Fibroblast of villous mesenchyme (primary cell): Measurements from ENCODE around the gene SLC9B2. TPM values are rescaled to one million over a fixed set of nuclear protein-coding genes. Genes with fewer than 3 reads are reported as not detected.

Source experiments
- DNase-seq: peaks from one replicate; pipeline ENCODE4 v3.0.0-alpha.2; 2010; ENCODE audit warnings: low read depth
- H3K4me3 ChIP-seq: 2 replicates; pipeline ENCODE4 v1.5.1; 2011; ENCODE audit warnings: low read depth, mild to moderate bottlenecking, low read length
- total RNA-seq: library from RNA; depleted of rRNA; stranded (reverse); fragments of >200 nt; gene quantifications from 2 replicates; pipeline ENCODE4 v1.2.3, GENCODE V29; 2012
- TF ChIP-seq, protein P1 (sequence below): IDR thresholded peaks from 2 replicates; pipeline ENCODE4 v1.5.1; 2012; ENCODE audit warnings: low read depth, mild to moderate bottlenecking, low read length; ENCODE audit not compliant: insufficient read depth

SLC9B2 gene
- total RNA-seq, 1 donor: 20.7 TPM

- no peak overlapping the region for H3K4me3 ChIP-seq
- DNase-seq: no peak
- TF ChIP-seq, protein P1, sequence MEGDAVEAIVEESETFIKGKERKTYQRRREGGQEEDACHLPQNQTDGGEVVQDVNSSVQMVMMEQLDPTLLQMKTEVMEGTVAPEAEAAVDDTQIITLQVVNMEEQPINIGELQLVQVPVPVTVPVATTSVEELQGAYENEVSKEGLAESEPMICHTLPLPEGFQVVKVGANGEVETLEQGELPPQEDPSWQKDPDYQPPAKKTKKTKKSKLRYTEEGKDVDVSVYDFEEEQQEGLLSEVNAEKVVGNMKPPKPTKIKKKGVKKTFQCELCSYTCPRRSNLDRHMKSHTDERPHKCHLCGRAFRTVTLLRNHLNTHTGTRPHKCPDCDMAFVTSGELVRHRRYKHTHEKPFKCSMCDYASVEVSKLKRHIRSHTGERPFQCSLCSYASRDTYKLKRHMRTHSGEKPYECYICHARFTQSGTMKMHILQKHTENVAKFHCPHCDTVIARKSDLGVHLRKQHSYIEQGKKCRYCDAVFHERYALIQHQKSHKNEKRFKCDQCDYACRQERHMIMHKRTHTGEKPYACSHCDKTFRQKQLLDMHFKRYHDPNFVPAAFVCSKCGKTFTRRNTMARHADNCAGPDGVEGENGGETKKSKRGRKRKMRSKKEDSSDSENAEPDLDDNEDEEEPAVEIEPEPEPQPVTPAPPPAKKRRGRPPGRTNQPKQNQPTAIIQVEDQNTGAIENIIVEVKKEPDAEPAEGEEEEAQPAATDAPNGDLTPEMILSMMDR: no peak
These were observed 20.6 kb upstream of the SLC9B2 start for GRCh38 chr4:103097112-103097511.

DNA sequence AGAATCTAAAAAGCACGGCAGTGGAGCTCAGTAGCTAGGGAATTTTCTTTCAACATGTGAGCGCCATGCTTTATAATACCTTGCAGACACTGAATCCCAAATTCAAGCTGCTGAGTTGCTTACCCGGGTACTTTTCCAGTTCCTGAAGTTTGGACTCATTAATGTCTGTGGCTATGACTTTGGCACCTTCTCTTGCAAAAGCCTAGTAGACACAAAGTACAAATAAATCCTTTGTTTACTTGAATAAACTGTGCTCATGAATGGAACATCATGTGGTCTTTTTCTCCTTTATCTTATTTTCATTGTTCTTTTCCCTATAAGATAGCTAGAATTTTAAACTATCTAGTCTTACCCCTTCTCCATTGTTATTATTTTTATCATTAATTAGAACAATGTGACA lies 18.5 kb upstream of the SLC9B2 start:
- TF ChIP-seq, protein P1: no peak
- DNase-seq: no peak
- H3K4me3 ChIP-seq: no peak overlapping the region

DNA sequence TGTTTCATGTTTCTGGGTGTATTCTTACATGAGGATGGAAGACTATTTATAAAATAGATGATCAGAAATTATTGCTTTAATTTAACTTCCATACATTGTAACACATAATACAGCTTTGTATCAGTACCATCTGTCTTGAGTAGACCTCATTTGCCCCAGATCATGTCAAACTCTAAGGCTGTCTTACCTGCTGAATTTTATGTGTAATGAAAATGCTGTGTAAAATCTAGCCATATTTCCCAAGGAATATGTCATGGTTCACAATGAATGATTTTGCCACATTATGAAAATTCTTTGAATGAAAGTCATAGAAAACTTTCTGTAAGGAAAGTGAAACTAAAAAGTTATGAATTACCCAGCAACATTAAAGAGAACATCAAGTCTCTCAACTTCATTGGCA lies 15.7 kb upstream of the SLC9B2 start:
- TF ChIP-seq, protein P1: no peak

DNA sequence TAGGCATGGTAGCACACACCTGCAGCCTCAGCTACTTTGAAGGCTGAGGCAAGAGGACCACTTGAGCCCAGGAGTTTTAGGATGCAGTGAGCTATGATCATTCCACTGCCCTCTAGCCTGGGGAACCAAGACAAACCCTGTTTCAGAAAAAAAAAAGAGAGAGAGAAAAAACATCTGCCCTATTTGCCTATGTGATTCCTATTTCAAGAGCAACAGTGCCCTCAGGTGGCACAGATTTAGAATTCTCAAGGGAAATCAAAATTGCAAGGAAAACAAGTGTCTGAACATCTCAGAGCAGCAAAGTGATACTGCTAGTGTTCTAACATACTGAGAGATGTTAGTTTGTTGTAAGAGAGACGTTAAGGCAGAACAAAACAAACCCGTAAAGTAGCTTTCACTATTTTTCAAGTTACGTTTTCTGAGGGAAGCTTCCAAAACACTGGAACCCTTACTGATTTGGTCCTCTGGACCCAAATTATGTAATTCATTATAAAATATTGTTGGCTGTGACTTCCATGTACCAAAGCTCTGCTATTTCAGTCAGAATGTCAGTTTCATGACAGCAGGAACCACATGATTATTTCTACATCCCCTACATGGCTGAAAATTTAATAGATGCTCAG lies 15.2 kb upstream of the SLC9B2 start:
- DNase-seq: peak; percentile 75
- H3K4me3 ChIP-seq: no peak overlapping the region
- TF ChIP-seq, protein P1: peak; percentile 61

More for the DNA sequence above, 15.7 kb upstream of the SLC9B2 start:
- no peak overlapping the region for H3K4me3 ChIP-seq
- DNase-seq: no peak

GRCh38 chr4:103089481-103089880 lies 12.9 kb upstream of the SLC9B2 start:
- no peak for DNase-seq
- TF ChIP-seq, protein P1: no peak
- H3K4me3 ChIP-seq: no peak overlapping the region

GRCh38 chr4:103086551-103086950 lies 10.0 kb upstream of the SLC9B2 start:
- DNase-seq: no peak
- TF ChIP-seq, protein P1: no peak
- H3K4me3 ChIP-seq: no peak overlapping the region
